ENCODE results near the gene TNFRSF25.
"Not testable (repeated sequence)": the region's sequence is repeated elsewhere in the genome, so short reads cannot be mapped to it uniquely, and the experiment has no call there.

The TNFRSF25 gene

GRCh38 chr1:6450943-6451373 lies 15.0 kb downstream of the TNFRSF25 start:
- DNase-seq (ENCODE audit: low read depth) = no peak

- not testable (repeated sequence) for DNase-seq (ENCODE audit: low read depth)
Measured at GRCh38 chr1:6450486-6450885, 15.5 kb downstream of the TNFRSF25 start.

GRCh38 chr1:6450005-6450450 lies 15.9 kb downstream of the TNFRSF25 start:
- no peak for DNase-seq (ENCODE audit: low read depth)

- DNase-seq (ENCODE audit: low read depth) = no peak
Measured at GRCh38 chr1:6448749-6449631, 17.0 kb downstream of the TNFRSF25 start.

- no peak for DNase-seq (ENCODE audit: low read depth)
Measured at GRCh38 chr1:6447818-6448748, 17.9 kb downstream of the TNFRSF25 start.

- DNase-seq (ENCODE audit: low read depth) = no peak
Measured at GRCh38 chr1:6447016-6447817, 18.8 kb downstream of the TNFRSF25 start.

- no peak for DNase-seq (ENCODE audit: low read depth)
Measured at GRCh38 chr1:6446665-6447015, 19.3 kb downstream of the TNFRSF25 start.

GRCh38 chr1:6445929-6446328 lies 20.0 kb downstream of the TNFRSF25 start:
- DNase-seq (ENCODE audit: low read depth) = not testable (repeated sequence)

GRCh38 chr1:6445062-6445763 lies 20.8 kb downstream of the TNFRSF25 start:
- no peak for DNase-seq (ENCODE audit: low read depth)

GRCh38 chr1:6444377-6444776 lies 21.6 kb downstream of the TNFRSF25 start:
- no peak for DNase-seq (ENCODE audit: low read depth)

- DNase-seq (ENCODE audit: low read depth) = no peak
Measured at GRCh38 chr1:6443339-6444115, 22.4 kb downstream of the TNFRSF25 start.

- no peak for DNase-seq (ENCODE audit: low read depth)
Measured at GRCh38 chr1:6441586-6441985, 24.4 kb downstream of the TNFRSF25 start.

- DNase-seq (ENCODE audit: low read depth) = peak; percentile 67
Measured at GRCh38 chr1:6440198-6441126, 25.5 kb downstream of the TNFRSF25 start.

GRCh38 chr1:6438047-6438525 lies 27.9 kb downstream of the TNFRSF25 start:
- DNase-seq (ENCODE audit: low read depth) = peak; percentile 61

- DNase-seq (ENCODE audit: low read depth) = not testable (repeated sequence)
Measured at GRCh38 chr1:6437012-6437700, 28.8 kb downstream of the TNFRSF25 start.

GRCh38 chr1:6436277-6436676 lies 29.7 kb downstream of the TNFRSF25 start:
- DNase-seq (ENCODE audit: low read depth) = not testable (repeated sequence)

- DNase-seq (ENCODE audit: low read depth) = no peak
Measured at GRCh38 chr1:6435547-6435946, 30.4 kb downstream of the TNFRSF25 start.

GRCh38 chr1:6435129-6435528 lies 30.8 kb downstream of the TNFRSF25 start:
- no peak for DNase-seq (ENCODE audit: low read depth)

GRCh38 chr1:6434186-6434585 lies 31.8 kb downstream of the TNFRSF25 start:
- no peak for DNase-seq (ENCODE audit: low read depth)
